Left ventricle myocardium superior (tissue), 1 donor: ENCODE measurements around the gene SCRN3. TPM values are rescaled to one million over a fixed set of nuclear protein-coding genes. Genes with fewer than 3 reads are reported as not detected.
A peak's percentile ranks its signal among the peaks of the same experiment; 100 is the strongest.
"Not testable (repeated sequence)": the region's sequence is repeated elsewhere in the genome, so short reads cannot be mapped to it uniquely, and the experiment has no call there.

Experiments
- ATAC-seq: fragments of 200-7000 bp; cut with Tn5 transposase; one replicate; pipeline ENCODE4 v1.9.1; 2020; ENCODE audit warnings: mild to moderate bottlenecking, moderate library complexity
- DNase-seq: peaks from one replicate; pipeline ENCODE4 v3.0.0-alpha.2; 2020
- intact Hi-C: fragments of 100-400 bp; cut with micrococcal nuclease; formaldehyde crosslinking; loops from one replicate; pipeline ENCODE4 v1.11.0; 2022
- total RNA-seq: library from RNA; stranded (reverse); fragmentation: NEBNext Ultra II Directional; extraction: Animal tissue kit (Norgen Biotek cat#: 25700); gene quantifications from one replicate; pipeline ENCODE4 v1.2.1, GENCODE V29; 2021
- donor health status: DM: no; HTN: yes; CAD: no; lungs with severe emphysema.

SCRN3 gene
- total RNA-seq, 1 donor from 2014 or later, result 43.5 TPM

- no peak for DNase-seq
- ATAC-seq, result no peak
- intact Hi-C loops, result no loop called here
Observed at GRCh38 chr2:174397773-174398172, 2.2 kb downstream of the SCRN3 start.

- ATAC-seq (no peak), DNase-seq (no peak)
- intact Hi-C loops, result no loop called here
Observed at GRCh38 chr2:174399171-174399570, 3.6 kb downstream of the SCRN3 start.

GRCh38 chr2:174400853-174401252 lies 5.3 kb downstream of the SCRN3 start:
- intact Hi-C loops, result no loop called here
- DNase-seq (no peak), ATAC-seq (no peak)

GRCh38 chr2:174403628-174404027 lies 8.1 kb downstream of the SCRN3 start:
- intact Hi-C loops, result no loop called here

GRCh38 chr2:174410039-174410438 lies 14.5 kb downstream of the SCRN3 start:
- intact Hi-C loops, ATAC-seq, DNase-seq: not testable (repeated sequence)

More at GRCh38 chr2:174403628-174404027, 8.1 kb downstream of the SCRN3 start:
- ATAC-seq (no peak), DNase-seq (no peak)

GRCh38 chr2:174412256-174412655 lies 16.7 kb downstream of the SCRN3 start:
- DNase-seq (no peak), ATAC-seq (no peak)
- intact Hi-C loops, result no loop called here

- no peak for ATAC-seq
- intact Hi-C loops, result no loop called here
- DNase-seq, result no peak
Observed at GRCh38 chr2:174428214-174428613, 32.7 kb downstream of the SCRN3 start.

- ATAC-seq, result no peak
- no peak for DNase-seq
- intact Hi-C loops, result no loop called here
Observed at GRCh38 chr2:174430066-174430465, 34.5 kb downstream of the SCRN3 start.

- intact Hi-C loops, result no loop called here
- no peak for ATAC-seq
Observed at GRCh38 chr2:174431902-174432301, 36.4 kb downstream of the SCRN3 start.

GRCh38 chr2:174436351-174436750 lies 40.8 kb downstream of the SCRN3 start:
- DNase-seq (no peak), ATAC-seq (no peak)
- intact Hi-C loops, result no loop called here

More at GRCh38 chr2:174431902-174432301, 36.4 kb downstream of the SCRN3 start:
- DNase-seq, result no peak

- ATAC-seq, result peak; percentile 97
- peak; percentile 83 for DNase-seq
- intact Hi-C loops, result no loop called here
Observed at GRCh38 chr2:174438146-174438886, 42.8 kb downstream of the SCRN3 start.

GRCh38 chr2:174439323-174439722 lies 43.8 kb downstream of the SCRN3 start:
- ATAC-seq (no peak), DNase-seq (no peak)
- intact Hi-C loops, result no loop called here

- DNase-seq (no peak), ATAC-seq (no peak)
- intact Hi-C loops, result no loop called here
Observed at GRCh38 chr2:174439950-174440349, 44.4 kb downstream of the SCRN3 start.

GRCh38 chr2:174442546-174443510 lies 47.3 kb downstream of the SCRN3 start:
- ATAC-seq (no peak), DNase-seq (no peak)
- intact Hi-C loops, result no loop called here

- intact Hi-C loops, result no loop called here
- no peak for ATAC-seq
Observed at GRCh38 chr2:174444761-174445160, 49.2 kb downstream of the SCRN3 start.

GRCh38 chr2:174445248-174445647 lies 49.7 kb downstream of the SCRN3 start:
- DNase-seq (no peak), ATAC-seq (no peak)
- intact Hi-C loops, result no loop called here

More at GRCh38 chr2:174444761-174445160, 49.2 kb downstream of the SCRN3 start:
- no peak for DNase-seq

GRCh38 chr2:174446531-174446930 lies 51.0 kb downstream of the SCRN3 start:
- intact Hi-C loops, result no loop called here
- DNase-seq, result no peak

GRCh38 chr2:174449033-174449432 lies 53.5 kb downstream of the SCRN3 start:
- intact Hi-C loops, result no loop called here
- no peak for ATAC-seq
- DNase-seq, result no peak

More at GRCh38 chr2:174446531-174446930, 51.0 kb downstream of the SCRN3 start:
- ATAC-seq, result no peak

GRCh38 chr2:174450021-174450816 lies 54.7 kb downstream of the SCRN3 start:
- intact Hi-C loops, result no loop called here
- ATAC-seq (no peak), DNase-seq (no peak)
